Measurements from ENCODE around the gene PGAM2.

GRCh38 chr7:44110719-44111635 is 45.6 kb upstream of the PGAM2 start:
- TF ChIP-seq, protein P1, sequence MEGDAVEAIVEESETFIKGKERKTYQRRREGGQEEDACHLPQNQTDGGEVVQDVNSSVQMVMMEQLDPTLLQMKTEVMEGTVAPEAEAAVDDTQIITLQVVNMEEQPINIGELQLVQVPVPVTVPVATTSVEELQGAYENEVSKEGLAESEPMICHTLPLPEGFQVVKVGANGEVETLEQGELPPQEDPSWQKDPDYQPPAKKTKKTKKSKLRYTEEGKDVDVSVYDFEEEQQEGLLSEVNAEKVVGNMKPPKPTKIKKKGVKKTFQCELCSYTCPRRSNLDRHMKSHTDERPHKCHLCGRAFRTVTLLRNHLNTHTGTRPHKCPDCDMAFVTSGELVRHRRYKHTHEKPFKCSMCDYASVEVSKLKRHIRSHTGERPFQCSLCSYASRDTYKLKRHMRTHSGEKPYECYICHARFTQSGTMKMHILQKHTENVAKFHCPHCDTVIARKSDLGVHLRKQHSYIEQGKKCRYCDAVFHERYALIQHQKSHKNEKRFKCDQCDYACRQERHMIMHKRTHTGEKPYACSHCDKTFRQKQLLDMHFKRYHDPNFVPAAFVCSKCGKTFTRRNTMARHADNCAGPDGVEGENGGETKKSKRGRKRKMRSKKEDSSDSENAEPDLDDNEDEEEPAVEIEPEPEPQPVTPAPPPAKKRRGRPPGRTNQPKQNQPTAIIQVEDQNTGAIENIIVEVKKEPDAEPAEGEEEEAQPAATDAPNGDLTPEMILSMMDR (IDR thresholded peaks at IDR 0.05), result no peak
- TF ChIP-seq MAX (CRISPR knock-in tag; IDR thresholded peaks at IDR 0.05), result no peak
- no peak for TF ChIP-seq TEAD4 (CRISPR knock-in tag; IDR thresholded peaks at IDR 0.05)
- no peak for TF ChIP-seq KAT7 (CRISPR knock-in tag; IDR thresholded peaks at IDR 0.05; ENCODE audit: borderline replicate concordance)
- no peak for TF ChIP-seq TCF7 (CRISPR knock-in tag; IDR thresholded peaks at IDR 0.05; ENCODE audit: low read depth)

Measured in WTC11 (cell line).